Esophagus muscularis mucosa (tissue), 3 donors: Measurements from ENCODE around the gene MGAT1.

Experiments
- CTCF ChIP-seq, 3 experiments: fragments of 200-600 bp in 2 of 3; fragments of 450-650 bp in 1 of 3; sonication (generic) in 2 of 3; IDR thresholded peaks; one replicate each; pipeline ENCODE4 v1.5.1; 2017 to 2019; ENCODE audit warnings: antibody characterized with exemption in 3 of 3, mild to moderate bottlenecking in 2 of 3, moderate library complexity in 1 of 3
- POLR2A ChIP-seq: fragments of 450-650 bp; IDR thresholded peaks from one replicate; pipeline ENCODE4 v1.6.1; 2017; ENCODE audit warnings: antibody characterized with exemption, moderate library complexity, mild to moderate bottlenecking, low read depth
- POLR2AphosphoS5 ChIP-seq, 2 donors: sonication (generic); formaldehyde crosslinking; IDR thresholded peaks; one replicate each; pipeline ENCODE4 v1.6.1; 2017; ENCODE audit warnings: antibody characterized with exemption in 2 of 2

- no peak for TF ChIP-seq CTCF (IDR thresholded peaks at IDR 0.05)
- no peak for TF ChIP-seq POLR2A
- TF ChIP-seq POLR2AphosphoS5 (IDR thresholded peaks at IDR 0.05), result no peak
Measured at GRCh38 chr5:180849827-180850226, 47.2 kb upstream of the MGAT1 start.
